Measurements from ENCODE around the gene RRP1B. TPM values are rescaled to one million over a fixed set of nuclear protein-coding genes. Genes with fewer than 3 reads are reported as not detected.

Gene RRP1B
- total and polyA plus RNA-seq, 2 of the 13 experiments (the other 11 are each of a cell fraction or from before 2014, with no cell fraction given): 16.3 to 46.2 TPM

- TF ChIP-seq DBP (CRISPR knock-in tag; IDR thresholded peaks at IDR 0.05; ENCODE audit: not compliant biosample characterization) (peak; percentile 94), MED1 (CRISPR knock-in tag; IDR thresholded peaks at IDR 0.05) (peak; percentile 92), CREB1 (IDR thresholded peaks at IDR 0.05) (peak; percentile 89), CREB1 (CRISPR knock-in tag; IDR thresholded peaks at IDR 0.05) (no peak; the same call in 1 of the 2 replicates), EP300 (IDR thresholded peaks at IDR 0.05; ENCODE audit: low read depth in 2 of 2, low read length in 2 of 2) (0 out of 4 replicates have a peak, but pooled peaks of 1 of the 2 experiments have one; percentile 13), EP300 (CRISPR knock-in tag; IDR thresholded peaks at IDR 0.05; ENCODE audit: borderline replicate concordance) (peak; percentile 49; the same call in 1 of the 2 replicates), GTF2F1 (IDR thresholded peaks at IDR 0.05; ENCODE audit: low read length) (no peak), MXD4 (CRISPR knock-in tag; IDR thresholded peaks at IDR 0.05) (peak; percentile 95), MAZ (IDR thresholded peaks at IDR 0.05; ENCODE audit: borderline replicate concordance, low read depth, low read length) (no peak), MAZ (CRISPR knock-in tag; IDR thresholded peaks at IDR 0.05; ENCODE audit: low read depth) (peak; percentile 98), ZNF326 (CRISPR knock-in tag; IDR thresholded peaks at IDR 0.05; ENCODE audit: borderline replicate concordance) (no peak), STAT5B (CRISPR knock-in tag; IDR thresholded peaks at IDR 0.05) (no peak), ZNF543 (CRISPR knock-in tag; IDR thresholded peaks at IDR 0.05) (no peak; the same call in 1 of the 2 replicates), RXRA (CRISPR knock-in tag; IDR thresholded peaks at IDR 0.05) (no peak; the same call in 1 of the 2 replicates), ZBTB37 (CRISPR knock-in tag; IDR thresholded peaks at IDR 0.05) (no peak), RBAK (CRISPR knock-in tag; IDR thresholded peaks at IDR 0.05) (no peak), CREB3 (CRISPR knock-in tag; IDR thresholded peaks at IDR 0.05) (peak; percentile 96), E2F1 (CRISPR knock-in tag; IDR thresholded peaks at IDR 0.05) (peak; percentile 88), PATZ1 (CRISPR knock-in tag; IDR thresholded peaks at IDR 0.05) (no peak; the same call in 1 of the 2 replicates), POLR2G (IDR thresholded peaks at IDR 0.05; ENCODE audit: low read depth, low read length) (peak; percentile 96), NCOR1 (IDR thresholded peaks at IDR 0.05; ENCODE audit: borderline replicate concordance, low read length) (no peak; the same call in 1 of the 2 replicates), ZNF790 (CRISPR knock-in tag; IDR thresholded peaks at IDR 0.05; ENCODE audit: borderline replicate concordance) (peak; percentile 16; the same call in 1 of the 2 replicates)
These were observed at the start of gene RRP1B, which contains the start of gene HSF2BP (continued) for GRCh38 chr21:43659136-43660000.
